Vagina (tissue), 2 donors: ENCODE data around the gene ZNF385C. TPM values are rescaled to one million over a fixed set of nuclear protein-coding genes. Genes with fewer than 3 reads are reported as not detected.

Experiments
- DNase-seq, 2 donors: peaks; one replicate each; pipeline ENCODE4 v3.0.0-alpha.2; 2017; ENCODE audit errors: extremely low spot score in 2 of 2
- H3K27ac ChIP-seq: fragments of 200-600 bp; sonication (generic); one replicate; pipeline ENCODE4 v1.5.1; 2019
- H3K27me3 ChIP-seq: fragments of 200-600 bp; sonication (generic); one replicate; pipeline ENCODE4 v1.5.1; 2019
- H3K36me3 ChIP-seq, 2 donors: fragments of 200-600 bp; sonication (generic); one replicate each; pipeline ENCODE4 v1.5.1; 2017 to 2019
- H3K4me1 ChIP-seq: fragments of 200-600 bp; sonication (generic); one replicate; pipeline ENCODE4 v1.5.1; 2019
- H3K4me3 ChIP-seq, 2 donors: fragments of 200-600 bp; sonication (generic); 1 replicate in 1 of 2; 2 replicates in 1 of 2; pipeline ENCODE4 v1.5.1; 2016 to 2019
- H3K9me3 ChIP-seq: fragments of 200-600 bp; sonication (generic); one replicate; pipeline ENCODE4 v1.5.1; 2019
- CTCF ChIP-seq, 3 experiments: fragments of 450-650 bp in 2 of 3; fragments of 200-600 bp in 1 of 3; sonication (generic) in 1 of 3; IDR thresholded peaks; one replicate each; pipeline ENCODE4 v1.5.1; 2017 to 2019; ENCODE audit warnings: antibody characterized with exemption in 3 of 3, mild to moderate bottlenecking in 2 of 3, moderate library complexity in 2 of 3
- POLR2A ChIP-seq, 2 donors: fragments of 450-650 bp; IDR thresholded peaks; one replicate each; pipeline ENCODE4 v1.6.1; 2017; ENCODE audit warnings: antibody characterized with exemption in 2 of 2, mild to moderate bottlenecking in 2 of 2, moderate library complexity in 2 of 2
- POLR2AphosphoS5 ChIP-seq, 2 donors: sonication (generic); formaldehyde crosslinking; IDR thresholded peaks; one replicate each; pipeline ENCODE4 v1.9.0; 2017; ENCODE audit warnings: antibody characterized with exemption in 2 of 2, mild to moderate bottlenecking in 2 of 2, low read depth in 1 of 2; ENCODE audit not compliant: insufficient read depth in 1 of 2
- intact Hi-C: fragments of 100-400 bp; cut with DNase I; formaldehyde crosslinking; loops from one replicate; pipeline ENCODE4 v1.15.1; 2023
- total RNA-seq: library from RNA; depleted of rRNA; stranded (reverse); fragments of >200 nt; gene quantifications from one replicate; pipeline ENCODE4 v1.2.3, GENCODE V29; 2016

Gene ZNF385C
- total RNA-seq, 1 donor from 2014 or later: 0.49 TPM

- Histone ChIP-seq H3K36me3 (peaks cover 0 to 6% of the 10 kb centered on the region in 2 donors), H3K4me1 (peaks cover 30% of the 10 kb centered on the region), H3K27ac (peak overlapping the region; percentile 92), H3K9me3 (no peaks in the 10 kb centered on the region), H3K4me3 (peak overlapping the region in 1 of 2 donors; percentile 51), H3K27me3 (no peaks in the 10 kb centered on the region)
- intact Hi-C loops: loop anchor here (5.0 kb wide), 2 partner anchors 44 to 144 kb away; partner anchors contain the start of gene CNP
- TF ChIP-seq CTCF (IDR thresholded peaks at IDR 0.05) (no peak), POLR2AphosphoS5 (IDR thresholded peaks at IDR 0.05; ENCODE audit: insufficient read depth in 1 of 2, low read depth in 1 of 2) (no peak), POLR2A (IDR thresholded peaks at IDR 0.05) (no peak)
- DNase-seq: no peak
These were observed 13.0 kb upstream of the ZNF385C start for GRCh38 chr17:42111265-42111636.

- no peak overlapping the region for H3K27ac ChIP-seq
- H3K4me3 ChIP-seq: no peak overlapping the region
- H3K9me3 ChIP-seq: no peaks in the 10 kb centered on the region
- H3K27me3 ChIP-seq: no peaks in the 10 kb centered on the region
- peaks cover 0 to 6% of the 10 kb centered on the region in 2 donors for H3K36me3 ChIP-seq
- no peak for TF ChIP-seq POLR2A (IDR thresholded peaks at IDR 0.05)
- TF ChIP-seq POLR2AphosphoS5 (IDR thresholded peaks at IDR 0.05; ENCODE audit: insufficient read depth in 1 of 2, low read depth in 1 of 2): no peak
- no peak for TF ChIP-seq CTCF (IDR thresholded peaks at IDR 0.05)
- intact Hi-C loops: loop anchor here (5.0 kb wide), 2 partner anchors 43 to 143 kb away; partner anchors contain the start of gene CNP
- DNase-seq: no peak
- H3K4me1 ChIP-seq: peaks cover 30% of the 10 kb centered on the region
These were observed 12.3 kb upstream of the ZNF385C start for GRCh38 chr17:42110301-42111264.

- TF ChIP-seq POLR2AphosphoS5 (IDR thresholded peaks at IDR 0.05; ENCODE audit: insufficient read depth in 1 of 2, low read depth in 1 of 2): no peak
- TF ChIP-seq POLR2A (IDR thresholded peaks at IDR 0.05): no peak
- no peak for TF ChIP-seq CTCF (IDR thresholded peaks at IDR 0.05)
- Histone ChIP-seq H3K27ac (no peak overlapping the region), H3K9me3 (no peaks in the 10 kb centered on the region), H3K4me3 (no peak overlapping the region), H3K4me1 (peaks cover 30% of the 10 kb centered on the region), H3K36me3 (peaks cover 0 to 8% of the 10 kb centered on the region in 2 donors), H3K27me3 (no peaks in the 10 kb centered on the region)
- no peak for DNase-seq
- intact Hi-C loops: no loop called here
These were observed 10.8 kb upstream of the ZNF385C start for GRCh38 chr17:42109086-42109485.

GRCh38 chr17:42107597-42108576 is 9.6 kb upstream of the ZNF385C start:
- Histone ChIP-seq H3K36me3 (peaks cover 0 to 8% of the 10 kb centered on the region in 2 donors), H3K27me3 (no peaks in the 10 kb centered on the region), H3K4me3 (peak overlapping the region in 1 of 2 donors; percentile 19), H3K27ac (no peak overlapping the region), H3K9me3 (no peaks in the 10 kb centered on the region), H3K4me1 (peaks cover 22% of the 10 kb centered on the region)
- TF ChIP-seq POLR2A (IDR thresholded peaks at IDR 0.05) (no peak), POLR2AphosphoS5 (IDR thresholded peaks at IDR 0.05; ENCODE audit: insufficient read depth in 1 of 2, low read depth in 1 of 2) (no peak), CTCF (IDR thresholded peaks at IDR 0.05) (no peak)
- intact Hi-C loops: no loop called here
- DNase-seq: no peak
